ENCODE measurements around the gene COPG2. TPM values are rescaled to one million over a fixed set of nuclear protein-coding genes. Genes with fewer than 3 reads are reported as not detected.

Gene COPG2
- total and polyA plus RNA-seq, 2 of the 13 experiments (the other 11 are each of a cell fraction or from before 2014, with no cell fraction given) = 14.1 to 17.7 TPM

GRCh38 chr7:130668258-130669084 is at the start of gene COPG2 (continued):
- TF ChIP-seq, protein P1, sequence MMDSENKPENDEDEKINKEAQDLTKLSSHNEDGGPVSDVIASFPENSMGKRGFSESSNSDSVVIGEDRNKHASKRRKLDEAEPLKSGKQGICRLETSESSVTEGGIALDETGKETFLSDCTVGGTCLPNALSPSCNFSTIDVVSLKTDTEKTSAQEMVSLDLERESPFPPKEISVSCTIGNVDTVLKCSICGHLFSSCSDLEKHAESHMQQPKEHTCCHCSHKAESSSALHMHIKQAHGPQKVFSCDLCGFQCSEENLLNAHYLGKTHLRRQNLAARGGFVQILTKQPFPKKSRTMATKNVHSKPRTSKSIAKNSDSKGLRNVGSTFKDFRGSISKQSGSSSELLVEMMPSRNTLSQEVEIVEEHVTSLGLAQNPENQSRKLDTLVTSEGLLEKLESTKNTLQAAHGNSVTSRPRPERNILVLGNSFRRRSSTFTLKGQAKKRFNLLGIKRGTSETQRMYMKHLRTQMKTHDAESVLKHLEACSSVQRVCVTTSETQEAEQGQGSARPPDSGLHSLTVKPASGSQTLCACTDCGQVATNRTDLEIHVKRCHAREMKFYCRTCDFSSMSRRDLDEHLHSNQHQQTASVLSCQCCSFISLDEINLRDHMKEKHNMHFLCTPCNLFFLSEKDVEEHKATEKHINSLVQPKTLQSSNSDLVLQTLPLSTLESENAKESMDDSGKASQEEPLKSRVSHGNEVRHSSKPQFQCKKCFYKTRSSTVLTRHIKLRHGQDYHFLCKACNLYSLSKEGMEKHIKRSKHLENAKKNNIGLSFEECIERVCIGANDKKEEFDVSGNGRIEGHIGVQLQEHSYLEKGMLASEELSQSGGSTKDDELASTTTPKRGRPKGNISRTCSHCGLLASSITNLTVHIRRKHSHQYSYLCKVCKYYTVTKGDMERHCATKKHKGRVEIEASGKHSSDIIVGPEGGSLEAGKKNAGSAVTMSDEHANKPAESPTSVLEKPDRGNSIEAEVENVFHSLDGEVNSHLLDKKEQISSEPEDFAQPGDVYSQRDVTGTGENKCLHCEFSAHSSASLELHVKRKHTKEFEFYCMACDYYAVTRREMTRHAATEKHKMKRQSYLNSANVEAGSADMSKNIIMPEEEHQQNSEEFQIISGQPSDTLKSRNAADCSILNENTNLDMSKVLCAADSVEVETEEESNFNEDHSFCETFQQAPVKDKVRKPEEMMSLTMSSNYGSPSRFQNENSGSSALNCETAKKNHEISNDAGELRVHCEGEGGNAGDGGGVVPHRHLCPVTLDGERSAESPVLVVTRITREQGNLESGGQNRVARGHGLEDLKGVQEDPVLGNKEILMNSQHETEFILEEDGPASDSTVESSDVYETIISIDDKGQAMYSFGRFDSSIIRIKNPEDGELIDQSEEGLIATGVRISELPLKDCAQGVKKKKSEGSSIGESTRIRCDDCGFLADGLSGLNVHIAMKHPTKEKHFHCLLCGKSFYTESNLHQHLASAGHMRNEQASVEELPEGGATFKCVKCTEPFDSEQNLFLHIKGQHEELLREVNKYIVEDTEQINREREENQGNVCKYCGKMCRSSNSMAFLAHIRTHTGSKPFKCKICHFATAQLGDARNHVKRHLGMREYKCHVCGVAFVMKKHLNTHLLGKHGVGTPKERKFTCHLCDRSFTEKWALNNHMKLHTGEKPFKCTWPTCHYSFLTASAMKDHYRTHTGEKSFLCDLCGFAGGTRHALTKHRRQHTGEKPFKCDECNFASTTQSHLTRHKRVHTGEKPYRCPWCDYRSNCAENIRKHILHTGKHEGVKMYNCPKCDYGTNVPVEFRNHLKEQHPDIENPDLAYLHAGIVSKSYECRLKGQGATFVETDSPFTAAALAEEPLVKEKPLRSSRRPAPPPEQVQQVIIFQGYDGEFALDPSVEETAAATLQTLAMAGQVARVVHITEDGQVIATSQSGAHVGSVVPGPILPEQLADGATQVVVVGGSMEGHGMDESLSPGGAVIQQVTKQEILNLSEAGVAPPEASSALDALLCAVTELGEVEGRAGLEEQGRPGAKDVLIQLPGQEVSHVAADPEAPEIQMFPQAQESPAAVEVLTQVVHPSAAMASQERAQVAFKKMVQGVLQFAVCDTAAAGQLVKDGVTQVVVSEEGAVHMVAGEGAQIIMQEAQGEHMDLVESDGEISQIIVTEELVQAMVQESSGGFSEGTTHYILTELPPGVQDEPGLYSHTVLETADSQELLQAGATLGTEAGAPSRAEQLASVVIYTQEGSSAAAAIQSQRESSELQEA (CRISPR knock-in tag; IDR thresholded peaks at IDR 0.05; ENCODE audit: not compliant biosample characterization) = no peak
- TF ChIP-seq ZNF34 (CRISPR knock-in tag; IDR thresholded peaks at IDR 0.05; ENCODE audit: borderline replicate concordance) = no peak
- no peak for TF ChIP-seq ZNF549 (CRISPR knock-in tag; IDR thresholded peaks at IDR 0.05)
- no peak for TF ChIP-seq ZNF430 (CRISPR knock-in tag; IDR thresholded peaks at IDR 0.05)
- no peak for TF ChIP-seq ZKSCAN1 (IDR thresholded peaks at IDR 0.05; ENCODE audit: low read length)
- no peak for TF ChIP-seq ARNT (IDR thresholded peaks at IDR 0.05)
- no peak for TF ChIP-seq MIER2 (CRISPR knock-in tag; IDR thresholded peaks at IDR 0.05)
- TF ChIP-seq NFE2L2 (IDR thresholded peaks at IDR 0.05; ENCODE audit: low read length) = no peak
- TF ChIP-seq, protein P2, sequence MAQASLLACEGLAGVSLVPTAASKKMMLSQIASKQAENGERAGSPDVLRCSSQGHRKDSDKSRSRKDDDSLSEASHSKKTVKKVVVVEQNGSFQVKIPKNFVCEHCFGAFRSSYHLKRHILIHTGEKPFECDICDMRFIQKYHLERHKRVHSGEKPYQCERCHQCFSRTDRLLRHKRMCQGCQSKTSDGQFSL (CRISPR knock-in tag; IDR thresholded peaks at IDR 0.05) = no peak
- TF ChIP-seq, protein P3, sequence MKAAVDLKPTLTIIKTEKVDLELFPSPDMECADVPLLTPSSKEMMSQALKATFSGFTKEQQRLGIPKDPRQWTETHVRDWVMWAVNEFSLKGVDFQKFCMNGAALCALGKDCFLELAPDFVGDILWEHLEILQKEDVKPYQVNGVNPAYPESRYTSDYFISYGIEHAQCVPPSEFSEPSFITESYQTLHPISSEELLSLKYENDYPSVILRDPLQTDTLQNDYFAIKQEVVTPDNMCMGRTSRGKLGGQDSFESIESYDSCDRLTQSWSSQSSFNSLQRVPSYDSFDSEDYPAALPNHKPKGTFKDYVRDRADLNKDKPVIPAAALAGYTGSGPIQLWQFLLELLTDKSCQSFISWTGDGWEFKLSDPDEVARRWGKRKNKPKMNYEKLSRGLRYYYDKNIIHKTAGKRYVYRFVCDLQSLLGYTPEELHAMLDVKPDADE (CRISPR knock-in tag; IDR thresholded peaks at IDR 0.05) = no peak
- TF ChIP-seq ZNF570 (CRISPR knock-in tag; IDR thresholded peaks at IDR 0.05; ENCODE audit: borderline replicate concordance) = no peak
- TF ChIP-seq ZMYM4 (CRISPR knock-in tag; IDR thresholded peaks at IDR 0.05) = 0 out of 2 replicates have a peak, but pooled peaks have one; percentile 27
- no peak for TF ChIP-seq NFIB (CRISPR knock-in tag; IDR thresholded peaks at IDR 0.05; ENCODE audit: borderline replicate concordance)
- no peak for TF ChIP-seq MIXL1 (CRISPR knock-in tag; IDR thresholded peaks at IDR 0.05)
- TF ChIP-seq ZBTB38 (CRISPR knock-in tag; IDR thresholded peaks at IDR 0.05) = no peak
- no peak for TF ChIP-seq PCBP1 (IDR thresholded peaks at IDR 0.05; ENCODE audit: borderline replicate concordance, low read depth, low read length)
- TF ChIP-seq POGZ (CRISPR knock-in tag; IDR thresholded peaks at IDR 0.05) = no peak; the same call in 1 of the 2 replicates
- TF ChIP-seq, protein P4, sequence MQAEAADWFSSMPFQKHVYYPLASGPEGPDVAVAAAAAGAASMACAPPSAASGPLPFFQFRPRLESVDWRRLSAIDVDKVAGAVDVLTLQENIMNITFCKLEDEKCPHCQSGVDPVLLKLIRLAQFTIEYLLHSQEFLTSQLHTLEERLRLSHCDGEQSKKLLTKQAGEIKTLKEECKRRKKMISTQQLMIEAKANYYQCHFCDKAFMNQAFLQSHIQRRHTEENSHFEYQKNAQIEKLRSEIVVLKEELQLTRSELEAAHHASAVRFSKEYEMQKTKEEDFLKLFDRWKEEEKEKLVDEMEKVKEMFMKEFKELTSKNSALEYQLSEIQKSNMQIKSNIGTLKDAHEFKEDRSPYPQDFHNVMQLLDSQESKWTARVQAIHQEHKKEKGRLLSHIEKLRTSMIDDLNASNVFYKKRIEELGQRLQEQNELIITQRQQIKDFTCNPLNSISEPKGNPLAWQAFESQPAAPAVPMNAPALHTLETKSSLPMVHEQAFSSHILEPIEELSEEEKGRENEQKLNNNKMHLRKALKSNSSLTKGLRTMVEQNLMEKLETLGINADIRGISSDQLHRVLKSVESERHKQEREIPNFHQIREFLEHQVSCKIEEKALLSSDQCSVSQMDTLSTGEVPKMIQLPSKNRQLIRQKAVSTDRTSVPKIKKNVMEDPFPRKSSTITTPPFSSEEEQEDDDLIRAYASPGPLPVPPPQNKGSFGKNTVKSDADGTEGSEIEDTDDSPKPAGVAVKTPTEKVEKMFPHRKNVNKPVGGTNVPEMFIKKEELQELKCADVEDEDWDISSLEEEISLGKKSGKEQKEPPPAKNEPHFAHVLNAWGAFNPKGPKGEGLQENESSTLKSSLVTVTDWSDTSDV (CRISPR knock-in tag; IDR thresholded peaks at IDR 0.05) = 0 out of 2 replicates have a peak, but pooled peaks have one; percentile 45
